ENCODE results near the gene GUK1. TPM values are rescaled to one million over a fixed set of nuclear protein-coding genes. Genes with fewer than 3 reads are reported as not detected.

Gene GUK1
- total RNA-seq, 3 donors from 2014 or later (not counting 1 experiment from before 2014, with no cell fraction given), result 292 to 313 (median 308) TPM

- Histone ChIP-seq H3K4me3 (ENCODE audit: low read length) (no peak overlapping the region), H3K4me1 (ENCODE audit: control insufficient read depth, insufficient read depth, low read length) (peaks cover 78% of the 10 kb centered on the region), H3K9me3 (ENCODE audit: control insufficient read depth, insufficient read depth, low read length) (peaks cover 13% of the 10 kb centered on the region), H3K27ac (ENCODE audit: low read length) (no peak overlapping the region), H3K36me3 (ENCODE audit: control insufficient read depth, insufficient read depth, low read length) (peaks cover 16% of the 10 kb centered on the region), H3K27me3 (ENCODE audit: control insufficient read depth, insufficient read depth, low read length) (no peaks in the 10 kb centered on the region)
- intact Hi-C loops (cut with micrococcal nuclease), result no loop called here
- H3K4me1 Mint-ChIP-seq, result peaks cover 72 to 77% of the 10 kb centered on the region in 2 donors
- WGBS (ENCODE audit: insufficient coverage), result 94% methylated on average over 11 of the region's 11 CpGs
- H3K27me3 Mint-ChIP-seq (ENCODE audit: low read depth in 2 of 2), result no peaks in the 10 kb centered on the region
- peaks cover 7% of the 10 kb centered on the region for H3K36me3 Mint-ChIP-seq
- no peak for TF ChIP-seq CTCF (IDR thresholded peaks at IDR 0.05)
- no peak overlapping the region for H3K4me3 Mint-ChIP-seq
- DNase-seq (no peak), ATAC-seq (no peak)
- H3K27ac Mint-ChIP-seq, result peak overlapping the region; percentile 92 to 94
- peaks cover 3 to 8% of the 10 kb centered on the region in 2 donors for H3K9me3 Mint-ChIP-seq
Measured at GRCh38 chr1:228092342-228093049, 47.6 kb upstream of the GUK1 start.

- ATAC-seq (no peak), DNase-seq (no peak)
- Mint-ChIP-seq H3K9me3 (peaks cover 3 to 8% of the 10 kb centered on the region in 2 donors), H3K4me1 (peaks cover 71 to 76% of the 10 kb centered on the region in 2 donors), H3K27me3 (ENCODE audit: low read depth in 2 of 2) (no peaks in the 10 kb centered on the region), H3K36me3 (peaks cover 7% of the 10 kb centered on the region), H3K27ac (peak overlapping the region; percentile 54 to 92), H3K4me3 (no peak overlapping the region)
- Histone ChIP-seq H3K9me3 (ENCODE audit: control insufficient read depth, insufficient read depth, low read length) (peaks cover 13% of the 10 kb centered on the region), H3K27ac (ENCODE audit: low read length) (no peak overlapping the region), H3K27me3 (ENCODE audit: control insufficient read depth, insufficient read depth, low read length) (no peaks in the 10 kb centered on the region), H3K4me3 (ENCODE audit: low read length) (no peak overlapping the region), H3K36me3 (ENCODE audit: control insufficient read depth, insufficient read depth, low read length) (peaks cover 24% of the 10 kb centered on the region), H3K4me1 (ENCODE audit: control insufficient read depth, insufficient read depth, low read length) (peaks cover 77% of the 10 kb centered on the region)
- TF ChIP-seq CTCF (IDR thresholded peaks at IDR 0.05), result no peak
- intact Hi-C loops (cut with micrococcal nuclease), result no loop called here
- WGBS (ENCODE audit: insufficient coverage), result 96% methylated on average over 19 of the region's 20 CpGs
Measured at GRCh38 chr1:228093050-228093906, 46.8 kb upstream of the GUK1 start.

GRCh38 chr1:228094432-228095016 is 45.6 kb upstream of the GUK1 start:
- H3K9me3 ChIP-seq (ENCODE audit: control insufficient read depth, insufficient read depth, low read length), result peaks cover 13% of the 10 kb centered on the region
- intact Hi-C loops (cut with micrococcal nuclease), result no loop called here
- peak overlapping the region in 1 of 2 donors; percentile 63 for H3K27ac Mint-ChIP-seq
- no peaks in the 10 kb centered on the region for H3K27me3 Mint-ChIP-seq (ENCODE audit: low read depth in 2 of 2)
- H3K4me1 Mint-ChIP-seq, result peaks cover 63 to 72% of the 10 kb centered on the region in 2 donors
- H3K4me1 ChIP-seq (ENCODE audit: control insufficient read depth, insufficient read depth, low read length), result peaks cover 65% of the 10 kb centered on the region
- H3K4me3 ChIP-seq (ENCODE audit: low read length), result no peak overlapping the region
- ATAC-seq (no peak), DNase-seq (no peak)
- H3K27me3 ChIP-seq (ENCODE audit: control insufficient read depth, insufficient read depth, low read length), result no peaks in the 10 kb centered on the region
- WGBS (ENCODE audit: insufficient coverage), result over 99% methylated on average over 9 of the region's 13 CpGs
- H3K36me3 ChIP-seq (ENCODE audit: control insufficient read depth, insufficient read depth, low read length), result peaks cover 32% of the 10 kb centered on the region
- peaks cover 3 to 8% of the 10 kb centered on the region in 2 donors for H3K9me3 Mint-ChIP-seq
- peaks cover 7% of the 10 kb centered on the region for H3K36me3 Mint-ChIP-seq
- no peak for TF ChIP-seq CTCF (IDR thresholded peaks at IDR 0.05)
- no peak overlapping the region for H3K4me3 Mint-ChIP-seq
- no peak overlapping the region for H3K27ac ChIP-seq (ENCODE audit: low read length)

All from natural killer cell (primary cell).